Smooth muscle cell (in vitro differentiated cells): ENCODE measurements around the gene PSME2. TPM values are rescaled to one million over a fixed set of nuclear protein-coding genes. Genes with fewer than 3 reads are reported as not detected.
A peak's percentile ranks its signal among the peaks of the same experiment; 100 is the strongest.

Experiments used
- DNase-seq: peaks from one replicate; lab custom pipeline; 2025; ENCODE audit not compliant: unreplicated experiment; lab: John Stamatoyannopoulos, UW
- H2AFZ ChIP-seq: fragments of 200-600 bp; sonication (generic); 2 replicates; pipeline ENCODE4 v1.6.0; 2016; ENCODE audit warnings: antibody characterized with exemption, low read depth, mild to moderate bottlenecking
- H3F3A ChIP-seq: fragments of 200-600 bp; sonication (generic); 2 replicates; pipeline ENCODE4 v1.6.0; 2017; ENCODE audit warnings: antibody characterized with exemption, low read depth
- H3K27ac ChIP-seq: fragments of 200-600 bp; sonication (generic); 2 replicates; pipeline ENCODE4 v1.5.1; 2016; ENCODE audit warnings: low read depth, mild to moderate bottlenecking
- H3K27me3 ChIP-seq: fragments of 200-600 bp; sonication (generic); 2 replicates; pipeline ENCODE4 v1.6.1; 2016; ENCODE audit warnings: low read depth, mild to moderate bottlenecking
- H3K36me3 ChIP-seq: fragments of 200-600 bp; sonication (generic); 2 replicates; pipeline ENCODE4 v1.5.1; 2016; ENCODE audit warnings: low read depth
- H3K4me1 ChIP-seq: fragments of 200-600 bp; sonication (generic); 2 replicates; pipeline ENCODE4 v1.5.1; 2016; ENCODE audit warnings: low read depth
- H3K4me2 ChIP-seq: fragments of 200-600 bp; sonication (generic); 2 replicates; pipeline ENCODE4 v1.6.0; 2016; ENCODE audit warnings: mild to moderate bottlenecking
- H3K4me3 ChIP-seq: fragments of 200-600 bp; sonication (generic); 2 replicates; pipeline ENCODE4 v1.5.1; 2016; ENCODE audit warnings: mild to moderate bottlenecking
- H3K79me2 ChIP-seq: fragments of 200-600 bp; sonication (generic); 2 replicates; pipeline ENCODE4 v1.6.0; 2016; ENCODE audit warnings: low read depth, mild to moderate bottlenecking
- H3K9ac ChIP-seq: fragments of 200-600 bp; sonication (generic); 2 replicates; pipeline ENCODE4 v1.6.0; 2016; ENCODE audit warnings: low read depth
- H3K9me3 ChIP-seq: fragments of 200-600 bp; sonication (generic); replicated peaks from 2 replicates; pipeline ENCODE4 v1.5.1; 2016; ENCODE audit warnings: low read depth
- H4K20me1 ChIP-seq: fragments of 200-600 bp; sonication (generic); 2 replicates; pipeline ENCODE4 v1.6.0; 2016; ENCODE audit warnings: low read depth
- WGBS: methylation state at CpG from one replicate; pipeline ENCODE4 v1.1.7; 2016; ENCODE audit warnings: low lambda C conversion rate; 5-methylcytosine and 5-hydroxymethylcytosine counted together
- polyA plus RNA-seq: library from polyadenylated mRNA; unstranded; fragments of >200 nt; fragmentation: Nextera tagmentation; extraction: Ambion mirVana; gene quantifications from 2 replicates; pipeline ENCODE4 v1.2.1, GENCODE V29; 2016
- total RNA-seq: library from RNA; depleted of rRNA; stranded (reverse); fragments of >200 nt; gene quantifications from 2 replicates; pipeline ENCODE4 v1.2.3, GENCODE V29; 2014
- TF ChIP-seq, protein P1 (sequence below): fragments of 200-600 bp; sonication (generic); IDR thresholded peaks from 2 replicates; pipeline ENCODE4 v1.5.1; 2017; ENCODE audit warnings: borderline replicate concordance, mild to moderate bottlenecking, antibody characterized with exemption; ENCODE audit not compliant: insufficient read depth, poor library complexity, severe bottlenecking

The PSME2 gene
- total and polyA plus RNA-seq, 2 experiments from 2014 or later, result 40.7 to 164 TPM

DNA sequence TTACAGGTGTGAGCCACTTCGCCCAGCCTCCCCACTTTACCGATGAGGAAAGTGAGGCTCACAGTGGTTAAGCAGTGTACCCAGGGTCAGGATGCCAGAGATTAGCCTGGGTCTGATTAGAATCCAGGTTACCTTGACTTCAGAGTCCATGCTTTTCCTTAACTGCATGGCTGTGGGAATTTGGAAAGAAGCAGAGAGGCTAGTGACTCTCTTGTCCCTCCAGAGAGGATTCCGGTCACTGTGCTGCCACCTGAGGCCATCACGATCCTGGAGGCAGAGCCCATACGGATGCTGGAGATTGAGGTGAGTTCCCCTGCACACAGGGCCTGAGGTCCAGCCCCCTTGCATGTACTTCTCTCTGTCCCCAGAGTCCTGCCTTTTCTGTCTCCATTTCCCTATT, 30.2 kb upstream of the PSME2 start:
- H3K4me2 ChIP-seq, result no peak overlapping the region
- H2AFZ ChIP-seq, result no peak overlapping the region
- H3K27ac ChIP-seq, result no peak overlapping the region
- H3F3A ChIP-seq, result no peaks in the 10 kb centered on the region
- no peak overlapping the region for H3K4me3 ChIP-seq
- H3K27me3 ChIP-seq, result no peaks in the 10 kb centered on the region
- H3K9ac ChIP-seq, result no peak overlapping the region
- H4K20me1 ChIP-seq, result no peaks in the 10 kb centered on the region
- no peaks in the 10 kb centered on the region for H3K9me3 ChIP-seq
- DNase-seq, result no peak
- TF ChIP-seq, protein P1, sequence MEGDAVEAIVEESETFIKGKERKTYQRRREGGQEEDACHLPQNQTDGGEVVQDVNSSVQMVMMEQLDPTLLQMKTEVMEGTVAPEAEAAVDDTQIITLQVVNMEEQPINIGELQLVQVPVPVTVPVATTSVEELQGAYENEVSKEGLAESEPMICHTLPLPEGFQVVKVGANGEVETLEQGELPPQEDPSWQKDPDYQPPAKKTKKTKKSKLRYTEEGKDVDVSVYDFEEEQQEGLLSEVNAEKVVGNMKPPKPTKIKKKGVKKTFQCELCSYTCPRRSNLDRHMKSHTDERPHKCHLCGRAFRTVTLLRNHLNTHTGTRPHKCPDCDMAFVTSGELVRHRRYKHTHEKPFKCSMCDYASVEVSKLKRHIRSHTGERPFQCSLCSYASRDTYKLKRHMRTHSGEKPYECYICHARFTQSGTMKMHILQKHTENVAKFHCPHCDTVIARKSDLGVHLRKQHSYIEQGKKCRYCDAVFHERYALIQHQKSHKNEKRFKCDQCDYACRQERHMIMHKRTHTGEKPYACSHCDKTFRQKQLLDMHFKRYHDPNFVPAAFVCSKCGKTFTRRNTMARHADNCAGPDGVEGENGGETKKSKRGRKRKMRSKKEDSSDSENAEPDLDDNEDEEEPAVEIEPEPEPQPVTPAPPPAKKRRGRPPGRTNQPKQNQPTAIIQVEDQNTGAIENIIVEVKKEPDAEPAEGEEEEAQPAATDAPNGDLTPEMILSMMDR, result no peak
- H3K4me1 ChIP-seq, result peaks cover 6% of the 10 kb centered on the region
- no peaks in the 10 kb centered on the region for H3K36me3 ChIP-seq
- H3K79me2 ChIP-seq, result no peaks in the 10 kb centered on the region
- 99% methylated on average over 5 of the region's 5 CpGs for WGBS

DNA sequence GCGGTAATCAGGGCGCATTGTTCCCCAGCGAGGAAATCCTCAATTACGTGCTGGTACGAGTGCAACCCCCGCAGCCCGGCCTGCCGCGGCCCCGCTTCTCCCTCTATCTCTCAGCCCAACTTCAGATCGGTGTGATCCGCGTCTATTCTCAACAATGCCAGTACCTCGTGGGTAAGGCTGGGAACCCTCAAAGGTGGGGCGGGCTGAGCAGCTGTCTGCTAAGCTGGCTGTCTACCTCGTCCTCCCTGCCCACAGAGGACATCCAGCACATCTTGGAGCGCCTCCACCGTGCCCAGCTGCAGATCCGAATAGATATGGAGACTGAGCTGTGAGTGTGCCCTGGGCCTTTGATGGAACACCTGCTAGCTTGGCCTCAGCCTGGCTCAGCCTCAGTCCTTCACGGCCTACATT, 26.5 kb upstream of the PSME2 start:
- DNase-seq, result no peak
- Histone ChIP-seq H3K9ac (no peak overlapping the region), H3K4me2 (peak overlapping the region; percentile 86), H2AFZ (no peak overlapping the region), H3K4me1 (peaks cover 10% of the 10 kb centered on the region), H3K9me3 (no peaks in the 10 kb centered on the region), H3K27ac (no peak overlapping the region), H3K36me3 (no peaks in the 10 kb centered on the region), H3K79me2 (no peaks in the 10 kb centered on the region), H4K20me1 (no peaks in the 10 kb centered on the region), H3K27me3 (no peaks in the 10 kb centered on the region), H3F3A (no peaks in the 10 kb centered on the region), H3K4me3 (peak overlapping the region; percentile 42)
- TF ChIP-seq, protein P1, result no peak
- WGBS, result 79% methylated on average over 20 of the region's 20 CpGs

DNA sequence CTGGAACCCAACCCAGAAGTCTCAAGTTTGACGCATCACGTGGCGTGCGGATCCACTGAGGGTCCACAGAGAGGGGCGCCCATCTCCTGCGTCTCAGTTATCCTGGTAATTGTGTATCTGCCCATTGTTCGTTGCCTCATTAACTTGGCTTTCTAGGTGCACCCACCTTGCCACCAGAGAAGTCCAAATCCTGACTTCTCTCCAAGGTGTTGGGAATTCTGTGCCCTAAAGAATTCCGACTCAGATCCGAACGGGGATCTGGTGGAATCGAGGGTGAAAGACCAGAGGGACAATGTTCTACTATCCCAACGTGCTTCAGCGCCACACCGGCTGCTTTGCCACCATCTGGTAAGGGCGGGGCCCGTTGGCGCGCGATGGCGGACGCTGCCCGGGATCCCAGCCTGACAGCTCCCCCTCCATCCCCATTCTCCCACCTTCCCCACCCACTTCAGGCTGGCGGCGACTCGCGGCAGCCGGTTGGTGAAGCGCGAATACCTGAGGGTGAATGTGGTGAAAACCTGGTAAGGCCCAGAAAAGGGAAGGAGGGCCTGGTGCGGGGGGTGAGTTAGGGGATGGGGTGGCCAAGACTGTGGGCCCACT, 26.0 kb upstream of the PSME2 start:
- no peaks in the 10 kb centered on the region for H3K36me3 ChIP-seq
- H3K9me3 ChIP-seq, result no peaks in the 10 kb centered on the region
- no peak overlapping the region for H3K27ac ChIP-seq
- DNase-seq, result no peak
- H3K4me3 ChIP-seq, result peak overlapping the region; percentile 42
- H3K4me1 ChIP-seq, result peaks cover 10% of the 10 kb centered on the region
- peak overlapping the region; percentile 86 for H3K4me2 ChIP-seq
- H4K20me1 ChIP-seq, result no peaks in the 10 kb centered on the region
- 30% methylated on average over 27 of the region's 30 CpGs for WGBS
- H2AFZ ChIP-seq, result no peak overlapping the region
- TF ChIP-seq, protein P1, result no peak
- H3K79me2 ChIP-seq, result no peaks in the 10 kb centered on the region
- no peaks in the 10 kb centered on the region for H3F3A ChIP-seq
- no peaks in the 10 kb centered on the region for H3K27me3 ChIP-seq
- H3K9ac ChIP-seq, result no peak overlapping the region
